Kidney epithelial cell (primary cell): Measurements from ENCODE around the gene CDH8. TPM values are rescaled to one million over a fixed set of nuclear protein-coding genes. Genes with fewer than 3 reads are reported as not detected.
A peak's percentile ranks its signal among the peaks of the same experiment; 100 is the strongest.
"Not testable (repeated sequence)": the region's sequence is repeated elsewhere in the genome, so short reads cannot be mapped to it uniquely, and the experiment has no call there.

Source experiments
- DNase-seq: peaks from one replicate; pipeline ENCODE4 v3.0.0-alpha.2; 2010; ENCODE audit warnings: low read depth
- H3K27me3 ChIP-seq: 2 replicates; pipeline ENCODE4 v1.6.0; 2011; ENCODE audit warnings: low read length; ENCODE audit not compliant: control insufficient read depth, insufficient read depth
- H3K36me3 ChIP-seq: 2 replicates; pipeline ENCODE4 v1.5.1; 2011; ENCODE audit warnings: low read length; ENCODE audit not compliant: control insufficient read depth, insufficient read depth
- H3K4me3 ChIP-seq: 2 replicates; pipeline ENCODE4 v1.5.1; 2011; ENCODE audit warnings: low read depth, mild to moderate bottlenecking, control low read depth, low read length
- total RNA-seq: library from RNA; depleted of rRNA; stranded (reverse); fragments of >200 nt; gene quantifications from 2 replicates; pipeline ENCODE4 v1.2.3, GENCODE V29; 2015
- TF ChIP-seq, protein P1 (sequence below): IDR thresholded peaks from 2 replicates; pipeline ENCODE4 v1.5.1; 2011; ENCODE audit warnings: mild to moderate bottlenecking, moderate library complexity, low read length, control low read depth, inconsistent platforms; ENCODE audit not compliant: insufficient read depth, poor library complexity, severe bottlenecking

CDH8 gene
- total RNA-seq, 1 donor from 2014 or later, result 0.92 TPM

DNA sequence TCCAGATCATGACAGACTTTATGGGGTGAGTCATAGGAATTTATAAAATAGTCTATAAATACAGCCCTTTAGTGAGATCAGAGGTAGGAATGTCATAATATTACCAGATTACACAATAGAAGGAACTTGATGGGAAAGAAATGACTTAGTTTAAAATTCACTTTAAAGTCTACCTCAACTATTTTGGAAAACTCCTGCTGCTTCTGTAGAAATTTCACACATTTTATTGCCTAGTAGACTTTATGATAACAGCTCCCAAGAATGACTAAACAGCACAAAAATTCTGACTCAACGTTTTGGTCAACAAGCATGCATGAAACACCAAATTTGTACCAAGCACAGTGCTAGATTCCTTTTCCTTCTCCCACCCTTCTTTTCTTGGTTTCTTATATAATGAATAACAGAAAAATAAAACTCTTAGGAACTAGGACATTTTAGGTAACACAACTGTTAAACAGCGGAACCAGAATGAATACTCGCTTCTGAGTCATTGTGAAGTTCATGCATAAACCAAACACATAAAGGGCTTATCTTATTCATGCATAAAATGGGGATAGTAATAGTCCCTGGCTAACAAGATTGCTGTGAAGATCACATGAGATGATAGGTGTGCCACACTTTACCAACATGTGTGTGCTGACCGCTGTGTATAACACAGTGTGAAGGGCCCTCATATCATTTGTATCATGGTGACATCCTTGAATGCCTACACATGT, 243.9 kb downstream of the CDH8 start:
- no peaks in the 10 kb centered on the region for H3K27me3 ChIP-seq
- TF ChIP-seq, protein P1, sequence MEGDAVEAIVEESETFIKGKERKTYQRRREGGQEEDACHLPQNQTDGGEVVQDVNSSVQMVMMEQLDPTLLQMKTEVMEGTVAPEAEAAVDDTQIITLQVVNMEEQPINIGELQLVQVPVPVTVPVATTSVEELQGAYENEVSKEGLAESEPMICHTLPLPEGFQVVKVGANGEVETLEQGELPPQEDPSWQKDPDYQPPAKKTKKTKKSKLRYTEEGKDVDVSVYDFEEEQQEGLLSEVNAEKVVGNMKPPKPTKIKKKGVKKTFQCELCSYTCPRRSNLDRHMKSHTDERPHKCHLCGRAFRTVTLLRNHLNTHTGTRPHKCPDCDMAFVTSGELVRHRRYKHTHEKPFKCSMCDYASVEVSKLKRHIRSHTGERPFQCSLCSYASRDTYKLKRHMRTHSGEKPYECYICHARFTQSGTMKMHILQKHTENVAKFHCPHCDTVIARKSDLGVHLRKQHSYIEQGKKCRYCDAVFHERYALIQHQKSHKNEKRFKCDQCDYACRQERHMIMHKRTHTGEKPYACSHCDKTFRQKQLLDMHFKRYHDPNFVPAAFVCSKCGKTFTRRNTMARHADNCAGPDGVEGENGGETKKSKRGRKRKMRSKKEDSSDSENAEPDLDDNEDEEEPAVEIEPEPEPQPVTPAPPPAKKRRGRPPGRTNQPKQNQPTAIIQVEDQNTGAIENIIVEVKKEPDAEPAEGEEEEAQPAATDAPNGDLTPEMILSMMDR, result no peak
- H3K36me3 ChIP-seq, result no peaks in the 10 kb centered on the region
- H3K4me3 ChIP-seq, result no peak overlapping the region
- peak; percentile 89 for DNase-seq

DNA sequence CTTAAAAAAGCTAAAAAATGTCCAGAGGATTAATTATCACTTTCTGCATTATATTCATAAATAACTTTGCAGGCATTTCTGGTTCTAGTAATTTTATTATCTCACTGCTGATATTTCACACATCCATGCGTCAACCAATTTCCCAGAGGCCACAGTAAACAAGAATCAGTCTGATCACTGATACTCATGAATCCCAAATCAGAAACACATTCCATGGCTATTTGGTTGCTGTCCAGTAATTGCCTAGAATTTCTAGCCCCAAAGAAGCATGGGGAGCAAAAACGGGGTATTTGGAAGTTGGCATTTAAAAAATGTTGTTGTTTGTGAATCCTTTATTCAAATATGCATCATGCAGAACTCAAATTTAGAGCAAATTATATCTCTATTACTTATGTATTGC, 244.8 kb downstream of the CDH8 start:
- Histone ChIP-seq H3K36me3 (no peaks in the 10 kb centered on the region), H3K4me3 (no peak overlapping the region), H3K27me3 (no peaks in the 10 kb centered on the region)
- TF ChIP-seq, protein P1, result no peak
- no peak for DNase-seq

DNA sequence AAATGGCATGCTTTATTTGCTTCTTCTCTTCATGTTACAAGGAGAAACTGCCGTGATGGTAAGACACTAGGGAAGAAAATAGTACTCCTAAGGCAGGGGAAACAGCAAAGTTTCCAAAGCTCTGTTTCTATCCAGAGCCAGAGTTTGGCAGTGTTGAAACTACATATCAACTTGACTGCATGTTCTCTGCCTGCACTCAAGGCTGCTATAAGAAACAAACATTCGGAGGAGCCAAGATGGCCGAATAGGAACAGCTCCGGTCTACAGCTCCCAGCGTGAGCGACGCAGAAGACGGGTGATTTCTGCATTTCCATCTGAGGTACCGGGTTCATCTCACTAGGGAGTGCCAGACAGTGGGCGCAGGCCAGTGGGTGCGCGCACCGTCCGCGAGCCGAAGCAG, 254.4 kb downstream of the CDH8 start:
- not testable (repeated sequence) for H3K27me3 ChIP-seq, H3K36me3 ChIP-seq, H3K4me3 ChIP-seq, DNase-seq

DNA sequence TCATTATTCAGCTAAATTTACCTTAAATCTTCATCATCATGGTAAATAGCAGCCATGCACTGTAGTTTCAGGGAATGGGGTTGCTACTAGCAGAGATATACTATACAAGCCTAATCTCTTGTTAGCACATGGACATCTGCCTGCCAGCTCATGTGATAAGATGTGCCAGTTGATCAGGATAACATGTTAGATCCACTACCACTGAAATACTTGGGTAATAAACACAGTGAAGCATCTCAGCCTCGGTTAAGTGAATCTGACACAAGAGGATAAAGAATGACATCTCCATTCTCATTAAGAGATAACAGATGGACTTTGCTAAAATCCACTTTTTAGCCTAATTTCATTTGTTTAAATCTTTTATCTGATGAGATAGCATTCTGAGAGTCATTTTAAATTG, 256.1 kb downstream of the CDH8 start:
- Histone ChIP-seq H3K36me3 (no peaks in the 10 kb centered on the region), H3K4me3 (no peak overlapping the region), H3K27me3 (no peaks in the 10 kb centered on the region)
- TF ChIP-seq, protein P1, result no peak
- no peak for DNase-seq

DNA sequence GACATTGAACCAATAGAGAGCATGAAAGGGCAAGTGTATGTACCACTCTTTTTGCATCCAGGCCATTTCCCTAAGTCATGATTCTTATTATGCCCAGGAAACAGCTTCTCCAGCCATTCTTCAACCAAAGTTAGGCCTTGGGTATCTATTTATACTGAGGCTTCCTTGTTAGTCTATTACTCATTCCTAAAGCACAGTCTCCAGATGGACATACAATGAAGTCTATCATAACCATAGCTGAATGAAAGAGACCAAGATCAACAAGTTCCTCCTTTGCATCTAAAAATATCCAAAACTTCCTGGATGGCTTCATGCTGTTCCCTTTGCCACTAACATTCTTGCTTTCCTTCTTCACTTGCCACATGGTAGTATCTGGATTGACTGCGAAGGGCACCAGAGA, 265.9 kb downstream of the CDH8 start:
- Histone ChIP-seq H3K4me3 (no peak overlapping the region), H3K36me3 (no peaks in the 10 kb centered on the region), H3K27me3 (no peaks in the 10 kb centered on the region)
- no peak for DNase-seq
- TF ChIP-seq, protein P1, result no peak

DNA sequence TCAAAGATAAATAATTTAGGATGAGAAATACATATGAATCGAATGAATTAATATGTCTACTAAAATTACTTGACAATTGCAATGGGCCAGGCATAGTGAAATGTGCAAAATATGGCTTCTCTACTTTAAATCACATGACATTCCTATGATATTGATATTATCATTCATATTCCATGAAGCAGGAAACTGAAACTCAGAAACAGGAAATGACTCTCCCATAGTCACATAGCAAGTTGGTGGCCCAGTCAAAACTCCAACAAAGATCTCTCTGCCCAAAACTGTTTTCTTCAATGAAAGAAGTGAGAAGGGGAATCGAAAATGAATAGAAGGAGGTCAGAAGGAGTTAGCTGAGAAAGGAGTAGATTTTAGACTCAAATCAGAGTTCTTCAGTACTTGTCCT, 272.2 kb downstream of the CDH8 start:
- no peaks in the 10 kb centered on the region for H3K27me3 ChIP-seq
- no peak for DNase-seq
- TF ChIP-seq, protein P1, result no peak
- no peaks in the 10 kb centered on the region for H3K36me3 ChIP-seq
- H3K4me3 ChIP-seq, result no peak overlapping the region
